Esophagus squamous epithelium (tissue), 5 donors: ENCODE data around the gene UQCR10. TPM values are rescaled to one million over a fixed set of nuclear protein-coding genes. Genes with fewer than 3 reads are reported as not detected.

Experiments
- DNase-seq: peaks from one replicate; lab custom pipeline; 2025; lab: John Stamatoyannopoulos, UW
- H3K27ac ChIP-seq, 4 donors: fragments of 200-600 bp; sonication (generic); one replicate each; pipeline ENCODE4 v1.5.1; 2016 to 2019; ENCODE audit warnings: mild to moderate bottlenecking in 1 of 4
- H3K27me3 ChIP-seq, 4 donors: fragments of 200-600 bp; sonication (generic); 1 replicate in 3 of 4; 2 replicates in 1 of 4; pipeline versions ENCODE4 v1.5.1 to v1.6.0; 2017 to 2021; ENCODE audit warnings: antibody characterized with exemption in 1 of 4
- H3K36me3 ChIP-seq, 3 donors: fragments of 200-600 bp; sonication (generic); one replicate each; pipeline ENCODE4 v1.5.1; 2016 to 2019
- H3K4me1 ChIP-seq, 3 donors: fragments of 200-600 bp; sonication (generic); one replicate each; pipeline ENCODE4 v1.5.1; 2017 to 2019
- H3K4me3 ChIP-seq, 4 donors: fragments of 200-600 bp; sonication (generic); 1 replicate in 3 of 4; 2 replicates in 1 of 4; pipeline ENCODE4 v1.5.1; 2016 to 2019; ENCODE audit warnings: mild to moderate bottlenecking in 2 of 4, moderate library complexity in 1 of 4
- H3K9me3 ChIP-seq, 3 donors: fragments of 200-600 bp; sonication (generic); one replicate each; pipeline ENCODE4 v1.5.1; 2016 to 2019
- POLR2A ChIP-seq, 4 donors: fragments of 450-650 bp; IDR thresholded peaks; one replicate each; pipeline ENCODE4 v1.6.1; 2017; ENCODE audit warnings: antibody characterized with exemption in 4 of 4, mild to moderate bottlenecking in 4 of 4, moderate library complexity in 3 of 4
- WGBS, 2 donors: methylation state at CpG; one replicate each; pipeline ENCODE4 v1.1.5; 2018; 5-methylcytosine and 5-hydroxymethylcytosine counted together
- intact Hi-C: fragments of 100-400 bp; cut with DNase I; formaldehyde crosslinking; loops from one replicate; pipeline ENCODE4 v1.15.0; 2022
- total RNA-seq, 4 donors: library from RNA; depleted of rRNA; stranded (reverse); fragments of >200 nt; gene quantifications; one replicate each; pipeline ENCODE4 v1.1.0, GENCODE V29; 2016
- TF ChIP-seq, protein P1 (sequence below), 6 experiments: fragments of 450-650 bp in 4 of 6; fragments of 200-600 bp in 2 of 6; sonication (generic) in 2 of 6; IDR thresholded peaks; one replicate each; pipeline ENCODE4 v1.5.1; 2016 to 2019; ENCODE audit warnings: antibody characterized with exemption in 6 of 6, mild to moderate bottlenecking in 4 of 6, moderate library complexity in 4 of 6
- donor health status: DM: yes; HTN: yes; CAD: no.

UQCR10 gene
- total RNA-seq, 4 donors from 2014 or later, result 50.7 to 94.8 (median 65.0) TPM

DNA sequence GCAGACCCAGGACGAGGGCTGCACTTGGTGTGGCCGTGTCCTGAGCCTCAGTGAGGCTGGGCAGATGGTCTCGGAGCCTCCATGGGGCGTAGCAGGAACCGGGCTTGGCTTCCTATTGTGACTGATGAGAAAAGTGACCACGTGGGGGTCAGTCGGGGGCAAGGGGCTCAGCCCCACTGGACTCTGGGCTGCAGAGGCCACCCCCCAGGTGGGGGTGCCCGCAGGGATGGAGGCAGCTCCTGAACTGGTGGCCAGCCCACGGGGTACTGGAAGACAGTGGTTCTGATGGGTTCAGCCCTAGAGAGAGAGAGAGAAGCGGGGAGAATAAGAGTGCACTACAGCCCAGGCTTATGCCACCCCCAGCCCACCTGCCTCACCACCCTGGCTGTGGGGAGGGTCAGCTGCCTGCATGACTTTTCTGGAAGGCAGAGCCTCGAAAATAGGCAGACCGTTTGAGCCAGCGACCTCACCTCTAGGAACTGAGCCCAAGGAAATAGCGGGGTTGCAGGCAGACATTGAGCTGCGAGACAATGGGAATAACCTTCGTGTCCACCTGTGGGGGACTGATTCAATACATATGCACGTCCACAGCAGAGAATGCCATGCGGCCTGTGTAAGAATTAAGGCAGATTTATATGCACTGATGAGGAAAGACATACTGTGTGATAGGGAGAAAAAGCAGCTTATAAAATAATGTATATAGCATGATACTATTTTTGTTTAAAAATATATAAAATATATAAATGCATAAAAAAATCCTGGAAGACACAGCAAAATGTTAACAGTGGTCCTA is 35.9 kb upstream of the UQCR10 start:
- no peak for DNase-seq

DNA sequence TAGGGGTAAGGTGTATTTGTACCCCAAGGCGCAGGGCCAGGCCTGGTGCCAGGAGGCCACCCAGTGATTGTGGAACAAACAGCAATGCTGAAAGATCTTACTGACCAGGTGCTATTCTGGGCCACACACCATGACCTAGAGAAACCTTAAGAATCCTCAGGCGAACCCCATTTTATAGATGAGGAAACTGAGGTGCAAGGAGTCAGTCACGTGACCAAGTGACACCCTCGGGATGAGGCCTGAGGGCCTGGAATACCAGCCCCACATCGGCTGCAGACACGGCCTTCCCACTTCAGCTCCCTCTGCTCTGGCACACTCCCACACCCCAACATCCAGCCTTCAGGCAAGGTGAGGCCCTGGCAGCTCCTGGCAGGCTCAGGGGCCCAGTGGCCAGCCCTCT is 34.3 kb upstream of the UQCR10 start:
- intact Hi-C loops, result no loop called here
- 68 to 83% methylated on average over 1 to 4 of the region's 6 CpGs for WGBS, 2 donors
- peaks cover 0 to 17% (median 5%) of the 10 kb centered on the region in 3 donors for H3K36me3 ChIP-seq
- DNase-seq, result no peak
- H3K27ac ChIP-seq, result no peak overlapping the region
- no peaks in the 10 kb centered on the region for H3K27me3 ChIP-seq
- peaks cover 0 to 19% (median 10%) of the 10 kb centered on the region in 3 donors for H3K4me1 ChIP-seq
- no peak overlapping the region for H3K4me3 ChIP-seq
- no peaks in the 10 kb centered on the region for H3K9me3 ChIP-seq
- TF ChIP-seq, protein P1, sequence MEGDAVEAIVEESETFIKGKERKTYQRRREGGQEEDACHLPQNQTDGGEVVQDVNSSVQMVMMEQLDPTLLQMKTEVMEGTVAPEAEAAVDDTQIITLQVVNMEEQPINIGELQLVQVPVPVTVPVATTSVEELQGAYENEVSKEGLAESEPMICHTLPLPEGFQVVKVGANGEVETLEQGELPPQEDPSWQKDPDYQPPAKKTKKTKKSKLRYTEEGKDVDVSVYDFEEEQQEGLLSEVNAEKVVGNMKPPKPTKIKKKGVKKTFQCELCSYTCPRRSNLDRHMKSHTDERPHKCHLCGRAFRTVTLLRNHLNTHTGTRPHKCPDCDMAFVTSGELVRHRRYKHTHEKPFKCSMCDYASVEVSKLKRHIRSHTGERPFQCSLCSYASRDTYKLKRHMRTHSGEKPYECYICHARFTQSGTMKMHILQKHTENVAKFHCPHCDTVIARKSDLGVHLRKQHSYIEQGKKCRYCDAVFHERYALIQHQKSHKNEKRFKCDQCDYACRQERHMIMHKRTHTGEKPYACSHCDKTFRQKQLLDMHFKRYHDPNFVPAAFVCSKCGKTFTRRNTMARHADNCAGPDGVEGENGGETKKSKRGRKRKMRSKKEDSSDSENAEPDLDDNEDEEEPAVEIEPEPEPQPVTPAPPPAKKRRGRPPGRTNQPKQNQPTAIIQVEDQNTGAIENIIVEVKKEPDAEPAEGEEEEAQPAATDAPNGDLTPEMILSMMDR (IDR thresholded peaks at IDR 0.05), result no peak
- no peak for TF ChIP-seq POLR2A (IDR thresholded peaks at IDR 0.05)

More for the DNA sequence above, 35.9 kb upstream of the UQCR10 start:
- intact Hi-C loops, result no loop called here
- Histone ChIP-seq H3K4me1 (peaks cover 0 to 25% (median 10%) of the 10 kb centered on the region in 3 donors), H3K27me3 (peaks cover 0 to 6% (median 0%) of the 10 kb centered on the region in 4 donors), H3K4me3 (no peak overlapping the region), H3K9me3 (no peaks in the 10 kb centered on the region), H3K36me3 (peaks cover 0 to 12% (median 5%) of the 10 kb centered on the region in 3 donors), H3K27ac (no peak overlapping the region)
- WGBS, 2 donors, result 77 to 80% methylated on average over 12 to 15 of the region's 18 CpGs
- no peak for TF ChIP-seq POLR2A (IDR thresholded peaks at IDR 0.05)
- TF ChIP-seq, protein P1 (IDR thresholded peaks at IDR 0.05), result no peak

DNA sequence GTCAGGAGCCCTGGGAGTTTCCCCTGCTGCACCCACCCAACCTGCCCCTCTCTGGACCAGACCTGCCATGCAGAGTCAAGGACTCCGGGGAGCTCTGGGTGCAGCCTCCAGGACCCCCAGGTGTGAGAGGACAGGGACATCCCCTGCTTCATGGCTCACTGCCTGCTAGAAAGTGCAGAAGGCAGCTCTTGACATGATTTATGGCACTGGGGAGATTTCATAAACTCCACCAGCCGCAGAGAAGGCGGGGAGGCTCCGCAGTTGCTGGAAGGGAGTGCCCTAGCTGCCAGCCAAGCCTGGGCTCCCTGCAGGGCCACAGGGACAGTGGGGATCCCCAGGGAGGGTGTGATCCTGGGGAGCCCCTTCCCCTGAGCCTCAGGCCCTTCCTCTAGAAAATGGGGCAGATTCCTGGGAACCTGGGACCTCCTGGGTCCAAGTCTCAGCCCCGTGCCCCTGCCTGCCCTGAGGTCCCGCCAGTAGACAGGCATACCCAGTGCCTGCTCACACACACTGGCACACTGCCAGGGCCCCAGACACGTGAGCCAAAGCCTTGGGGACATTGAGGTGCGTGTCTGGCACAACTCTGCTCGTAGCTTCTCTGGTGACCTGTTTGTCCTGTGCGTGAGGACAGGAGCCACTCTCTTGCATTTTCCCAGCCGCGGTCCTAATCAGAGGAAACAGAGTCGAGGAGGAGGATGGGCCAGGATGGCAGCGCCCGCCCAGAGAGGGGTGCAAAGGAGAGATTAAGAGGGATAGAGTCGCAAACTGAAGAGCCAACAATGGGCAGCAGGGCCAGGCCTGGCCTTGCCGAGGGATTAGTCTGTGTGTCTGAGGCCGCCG is 33.6 kb upstream of the UQCR10 start:
- intact Hi-C loops, result no loop called here
- TF ChIP-seq POLR2A (IDR thresholded peaks at IDR 0.05), result no peak
- TF ChIP-seq, protein P1 (IDR thresholded peaks at IDR 0.05), result no peak
- Histone ChIP-seq H3K4me3 (no peak overlapping the region), H3K4me1 (peaks cover 0 to 19% (median 10%) of the 10 kb centered on the region in 3 donors), H3K36me3 (peaks cover 0 to 24% (median 5%) of the 10 kb centered on the region in 3 donors), H3K9me3 (no peaks in the 10 kb centered on the region), H3K27ac (no peak overlapping the region), H3K27me3 (no peaks in the 10 kb centered on the region)
- DNase-seq, result no peak
- WGBS, 2 donors, result 37 to 45% methylated on average over 9 of the region's 19 CpGs

DNA sequence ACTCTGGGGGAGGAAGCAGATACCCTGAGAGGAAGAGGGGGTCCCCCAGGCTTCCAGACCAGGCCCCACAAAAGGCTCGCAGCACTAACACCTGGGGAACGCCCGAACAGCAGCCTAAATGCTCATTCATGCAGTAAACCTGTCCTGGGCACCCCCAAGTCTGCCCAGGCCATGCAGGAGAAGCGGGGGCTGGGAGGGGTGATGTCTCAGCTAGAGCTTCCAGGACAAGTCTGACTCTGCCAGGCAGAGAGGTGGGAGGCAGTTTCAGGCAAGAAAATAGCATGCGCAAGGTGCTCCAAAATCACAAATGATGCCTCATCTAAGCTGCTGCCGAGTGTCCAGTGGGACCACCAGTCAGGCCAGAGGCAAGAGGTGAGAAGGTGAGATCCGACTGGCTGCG is 32.8 kb upstream of the UQCR10 start:
- DNase-seq, result no peak
- 85 to 91% methylated on average over 4 of the region's 8 CpGs for whole genome bisulfite sequencing, 2 donors
- H3K36me3 ChIP-seq, result peaks cover 0 to 33% (median 8%) of the 10 kb centered on the region in 3 donors
- H3K27me3 ChIP-seq, result no peaks in the 10 kb centered on the region
- intact Hi-C loops, result no loop called here
- no peaks in the 10 kb centered on the region for H3K9me3 ChIP-seq
- H3K27ac ChIP-seq, result no peak overlapping the region
- TF ChIP-seq POLR2A (IDR thresholded peaks at IDR 0.05), result no peak
- TF ChIP-seq, protein P1 (IDR thresholded peaks at IDR 0.05), result no peak
- H3K4me1 ChIP-seq, result peaks cover 0 to 19% (median 10%) of the 10 kb centered on the region in 3 donors
- H3K4me3 ChIP-seq, result no peak overlapping the region
